Spleen (tissue), 7 donors: ENCODE measurements around the gene BNC2.

Experiments
- POLR2AphosphoS5 ChIP-seq, 3 donors: sonication (generic); formaldehyde crosslinking; IDR thresholded peaks; one replicate each; pipeline ENCODE4 v1.5.1; 2017; ENCODE audit warnings: antibody characterized with exemption in 3 of 3
- TF ChIP-seq, protein P1 (sequence below), 11 experiments: fragments of 200-600 bp in 7 of 11; fragments of 450-650 bp in 4 of 11; sonication (generic) in 4 of 11; IDR thresholded peaks in 8 of 11; conservative IDR thresholded peaks in 3 of 11; 1 replicate in 7 of 11; 2 replicates in 4 of 11; pipeline versions ENCODE4 v1.4.0 to v1.8.0; 2016 to 2021; ENCODE audit warnings: antibody characterized with exemption in 11 of 11, inconsistent platforms in 4 of 11, mild to moderate bottlenecking in 1 of 11
- donor health status: DM: no; HTN: no; CAD: no; lungs with moderate emphysema.
- donor health status: DM: no; HTN: no; CAD: no.
- donor health status: DM: no; HTN: no; CAD: no.

GRCh38 chr9:16398691-16399090 is 471.8 kb downstream of the BNC2 start:
- TF ChIP-seq, protein P1, sequence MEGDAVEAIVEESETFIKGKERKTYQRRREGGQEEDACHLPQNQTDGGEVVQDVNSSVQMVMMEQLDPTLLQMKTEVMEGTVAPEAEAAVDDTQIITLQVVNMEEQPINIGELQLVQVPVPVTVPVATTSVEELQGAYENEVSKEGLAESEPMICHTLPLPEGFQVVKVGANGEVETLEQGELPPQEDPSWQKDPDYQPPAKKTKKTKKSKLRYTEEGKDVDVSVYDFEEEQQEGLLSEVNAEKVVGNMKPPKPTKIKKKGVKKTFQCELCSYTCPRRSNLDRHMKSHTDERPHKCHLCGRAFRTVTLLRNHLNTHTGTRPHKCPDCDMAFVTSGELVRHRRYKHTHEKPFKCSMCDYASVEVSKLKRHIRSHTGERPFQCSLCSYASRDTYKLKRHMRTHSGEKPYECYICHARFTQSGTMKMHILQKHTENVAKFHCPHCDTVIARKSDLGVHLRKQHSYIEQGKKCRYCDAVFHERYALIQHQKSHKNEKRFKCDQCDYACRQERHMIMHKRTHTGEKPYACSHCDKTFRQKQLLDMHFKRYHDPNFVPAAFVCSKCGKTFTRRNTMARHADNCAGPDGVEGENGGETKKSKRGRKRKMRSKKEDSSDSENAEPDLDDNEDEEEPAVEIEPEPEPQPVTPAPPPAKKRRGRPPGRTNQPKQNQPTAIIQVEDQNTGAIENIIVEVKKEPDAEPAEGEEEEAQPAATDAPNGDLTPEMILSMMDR (IDR thresholded peaks at IDR 0.05 in 8 of 11, conservative IDR thresholded peaks at IDR 0.05 in 3 of 11), result no peak
- no peak for TF ChIP-seq POLR2AphosphoS5 (IDR thresholded peaks at IDR 0.05)
